Left forelimb (tissue), 1 donor: ENCODE data around the gene NUPR1.
"Not testable (repeated sequence)": the region's sequence is repeated elsewhere in the genome, so short reads cannot be mapped to it uniquely, and the experiment has no call there.

Source experiments
- DNase-seq: peaks from one replicate; pipeline ENCODE4 v3.0.0-alpha.2; 2018; ENCODE audit warnings: low spot score

The NUPR1 gene

DNA sequence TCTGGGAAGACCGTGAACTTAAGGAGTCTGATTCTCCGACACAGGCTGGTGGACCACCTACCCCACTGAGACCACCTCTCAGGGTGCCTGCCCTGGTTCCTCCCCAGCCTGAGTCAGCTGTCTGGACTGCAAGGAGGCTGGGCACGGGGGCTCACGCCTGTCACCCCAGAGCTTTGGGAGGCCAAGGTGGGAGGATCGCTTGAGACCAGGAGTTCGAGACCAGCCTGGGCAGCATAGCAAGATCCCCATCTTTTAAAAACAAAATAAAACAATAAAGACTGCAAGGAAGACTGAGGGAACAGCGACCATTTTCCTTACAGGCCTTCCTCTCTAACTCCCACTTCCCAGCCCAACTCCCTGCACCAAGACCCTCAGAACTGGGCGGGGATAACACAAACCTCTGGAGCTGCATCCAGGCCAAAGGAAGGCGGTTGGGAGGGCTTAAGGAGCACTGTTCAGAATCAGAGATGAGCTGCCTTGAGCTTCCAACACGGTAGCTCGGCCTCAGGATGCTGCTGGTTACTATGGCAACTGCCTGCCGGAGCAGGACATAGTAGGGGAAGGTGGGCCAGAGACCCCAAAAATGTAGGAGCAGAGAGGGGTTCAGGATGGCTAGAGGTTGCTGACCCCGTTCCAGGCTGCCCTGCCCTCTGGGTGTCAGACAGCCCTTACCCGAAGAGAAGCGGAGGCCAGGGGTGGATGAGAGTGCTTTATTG, 40.0 kb downstream of the NUPR1 start:
- no peak for DNase-seq

DNA sequence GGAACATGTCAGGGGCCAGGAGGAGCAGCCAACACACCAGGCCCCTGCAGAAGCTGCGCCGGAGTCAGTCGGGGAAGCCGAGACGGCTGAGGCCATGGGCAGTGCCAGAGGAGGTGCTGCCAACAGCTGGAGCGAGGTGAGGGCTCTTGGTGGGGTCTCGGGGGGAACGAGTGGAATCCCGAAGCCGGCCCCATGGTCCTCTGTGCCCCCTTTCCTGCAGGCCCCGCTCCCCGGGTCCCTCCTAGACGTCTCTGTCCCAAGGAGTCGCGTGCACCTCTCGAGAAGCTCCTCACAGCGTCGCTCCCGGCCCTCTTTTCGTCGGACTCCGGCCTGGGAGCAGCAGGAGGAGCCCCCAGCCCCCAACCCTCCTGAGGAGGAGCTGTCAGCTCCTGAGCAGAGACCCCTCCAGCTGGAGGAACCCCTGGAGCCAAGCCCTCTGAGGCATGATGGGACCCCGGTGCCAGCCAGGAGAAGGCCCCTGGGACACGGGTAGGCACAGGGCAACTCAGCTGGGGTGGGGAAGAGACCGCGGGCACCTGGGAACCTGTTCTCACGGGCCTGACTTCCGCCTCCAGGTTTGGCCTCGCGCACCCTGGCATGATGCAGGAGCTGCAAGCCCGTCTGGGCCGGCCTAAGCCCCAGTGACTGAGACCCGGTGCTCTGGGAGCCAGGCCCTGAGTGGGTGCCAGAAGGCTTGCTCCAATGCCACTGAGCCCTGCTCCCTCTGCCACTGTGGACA, 40.7 kb downstream of the NUPR1 start:
- DNase-seq: no peak

- DNase-seq: no peak
These were observed 41.4 kb downstream of the NUPR1 start for GRCh38 chr16:28497386-28497785.

DNA sequence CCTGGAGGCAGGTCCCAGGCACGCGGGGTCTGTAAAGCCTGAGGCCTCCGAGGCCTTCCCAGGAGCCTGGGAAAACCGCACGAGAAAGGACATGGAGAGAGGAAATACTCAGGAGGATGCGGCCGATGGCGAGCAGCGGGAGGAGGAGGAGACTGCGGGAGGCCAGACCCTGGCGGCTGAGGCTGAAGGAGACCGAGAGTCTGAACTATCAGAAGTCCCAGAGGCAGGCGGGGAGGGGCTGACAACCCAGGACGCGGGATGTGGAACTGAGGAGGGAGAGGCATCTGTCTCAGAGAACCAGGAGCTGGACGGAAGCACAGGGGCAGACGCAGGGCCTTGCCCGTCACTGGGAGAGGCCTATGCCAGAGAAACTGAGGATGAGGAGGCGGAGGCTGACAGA, 41.9 kb downstream of the NUPR1 start:
- DNase-seq: no peak

GRCh38 chr16:28495795-28496749, 42.7 kb downstream of the NUPR1 start:
- DNase-seq: no peak

GRCh38 chr16:28495098-28495793, 43.5 kb downstream of the NUPR1 start:
- no peak for DNase-seq

DNA sequence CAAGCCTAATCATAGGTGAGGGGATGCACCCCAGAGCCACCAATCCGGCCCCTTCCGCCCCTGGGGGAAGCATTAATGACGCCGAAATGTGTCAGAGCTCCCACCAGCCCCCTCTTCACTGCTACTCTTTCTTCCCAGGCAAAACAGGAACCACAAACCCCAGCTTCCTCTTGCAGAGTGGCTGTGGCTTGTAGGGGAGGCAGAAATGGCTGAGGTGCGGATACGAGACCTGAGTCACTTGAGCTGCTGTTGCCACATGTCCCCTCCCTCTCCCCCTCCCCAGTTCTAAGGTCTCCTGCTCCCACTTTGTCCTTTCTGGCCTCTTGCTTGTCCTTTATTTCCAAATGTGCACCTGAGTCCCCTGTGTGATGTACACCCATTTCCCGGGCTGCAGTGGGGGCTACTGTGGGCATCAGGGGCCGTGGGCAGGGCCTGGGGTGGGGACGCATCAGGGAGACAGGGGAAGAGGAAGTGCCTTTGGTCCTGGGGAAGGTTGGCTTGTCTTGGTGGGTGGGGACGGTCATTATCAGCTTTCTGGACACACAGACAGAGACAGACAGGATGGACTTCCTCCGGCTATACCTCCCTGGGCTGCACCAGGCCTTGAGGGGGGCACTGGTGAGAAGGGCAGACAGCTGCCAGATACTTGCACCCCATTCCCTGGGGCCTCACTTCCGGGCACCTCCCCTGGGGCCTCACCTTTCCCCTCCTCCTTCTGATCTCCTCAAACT, 44.5 kb downstream of the NUPR1 start, which contains the start of gene APOBR:
TSS of gene APOBR (plus strand) at position 523 of the 731 bp plus-strand sequence. CDS start at position 562, 39 bp downstream.
- DNase-seq: no peak

DNA sequence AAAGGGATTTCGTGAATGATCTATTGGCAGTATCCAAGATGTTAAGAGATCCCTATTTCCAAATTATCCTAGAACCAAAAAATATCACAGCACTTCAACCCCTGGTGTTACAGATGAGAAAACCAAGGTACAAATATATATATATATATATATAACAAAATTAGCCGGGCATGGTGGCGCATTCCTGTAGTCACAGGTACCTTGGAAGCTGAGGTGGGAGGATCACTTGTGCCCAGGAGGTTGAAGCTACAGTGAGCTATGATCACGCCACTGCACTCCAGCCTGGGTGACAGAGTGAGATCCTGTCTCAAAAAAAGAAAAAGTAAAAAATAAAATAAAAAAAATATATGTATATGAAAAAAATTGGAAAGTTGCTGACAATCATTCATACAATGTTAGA, 46.3 kb downstream of the NUPR1 start:
- DNase-seq: no peak

DNA sequence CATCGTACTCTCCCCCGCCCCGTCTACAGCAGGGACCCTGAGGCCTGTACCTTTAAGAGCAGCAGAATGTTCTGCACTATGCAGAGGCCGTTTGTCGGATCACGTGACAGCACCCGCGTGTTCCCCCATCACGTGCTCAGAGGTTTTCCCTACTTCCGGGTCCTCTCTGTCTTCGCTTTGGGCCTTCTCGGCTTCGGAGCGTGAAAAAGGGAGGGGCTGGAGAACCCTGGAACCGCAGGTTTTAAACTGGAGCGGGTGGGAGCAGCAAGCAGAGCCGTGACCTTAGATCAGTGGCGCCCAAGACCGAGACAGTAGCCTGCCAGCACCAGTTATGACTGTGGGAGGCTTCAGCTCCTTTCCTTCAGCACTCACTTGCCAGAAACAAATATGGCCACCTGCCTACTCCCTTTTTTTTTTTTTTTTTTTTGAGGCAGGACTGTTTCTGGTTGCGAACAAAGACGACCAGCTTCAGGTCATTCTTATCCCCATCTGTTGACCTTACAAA, 46.8 kb downstream of the NUPR1 start, which contains the start of gene CLN3:
TSS of gene CLN3 (minus strand) at position 105 of the 505 bp plus-strand sequence. CDS start 315 bp downstream, outside the sequence.
- DNase-seq: peak; percentile 94

DNA sequence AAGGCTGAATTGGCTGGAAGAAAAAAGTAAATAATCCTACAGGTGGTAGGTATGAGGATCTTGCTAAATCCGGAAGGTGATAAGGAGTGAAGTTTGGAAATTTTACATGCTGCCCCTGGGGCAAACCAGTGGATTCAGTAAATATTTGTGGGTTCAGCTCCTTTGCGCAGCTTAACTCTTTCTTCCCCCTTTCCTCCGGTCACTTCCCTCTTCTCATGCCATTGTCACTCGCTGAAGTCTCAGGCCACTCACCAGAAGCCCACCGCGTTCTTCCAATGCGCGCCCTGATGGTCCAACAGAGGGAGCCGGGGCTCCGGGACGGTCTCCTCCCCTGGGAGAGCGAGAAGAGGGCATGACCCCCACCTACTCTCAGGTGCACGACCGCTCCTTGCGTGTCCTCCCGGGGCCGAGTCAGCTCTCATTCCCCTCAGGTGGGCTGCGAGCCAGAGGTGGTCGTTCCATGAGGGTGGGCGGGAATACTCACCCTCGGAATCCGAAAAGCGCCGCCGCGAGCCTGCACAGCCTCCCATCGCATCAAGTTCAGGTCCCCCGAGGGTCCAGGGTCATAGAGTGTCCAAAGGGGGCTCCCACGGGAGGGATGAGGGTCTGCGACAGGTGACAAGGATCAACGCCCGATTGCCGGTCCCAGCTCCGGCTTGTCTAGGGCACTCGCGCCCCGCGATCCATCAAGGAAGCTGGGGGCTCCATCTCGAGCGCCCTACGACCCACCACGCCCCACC, 47.4 kb downstream of the NUPR1 start:
- DNase-seq: no peak

DNA sequence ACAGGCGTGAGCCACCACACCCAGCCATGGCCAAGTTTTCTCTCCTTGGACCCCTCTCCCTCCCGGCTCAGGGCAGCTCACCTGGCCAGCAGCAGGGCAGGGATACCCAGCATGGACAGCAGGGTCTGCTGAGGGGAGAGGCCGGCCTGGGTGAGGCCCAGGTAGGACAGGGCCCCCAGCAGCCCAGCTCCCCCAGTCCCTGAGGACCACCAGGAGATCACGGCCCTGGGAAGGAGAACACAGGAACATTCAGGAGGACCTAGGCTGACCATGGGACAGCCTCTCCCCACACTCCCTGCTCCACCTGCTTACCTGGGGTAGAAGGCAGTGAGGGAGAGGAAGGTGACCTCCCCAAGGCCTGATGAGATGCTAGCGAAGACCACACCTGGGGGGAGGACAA, 52.5 kb downstream of the NUPR1 start:
- DNase-seq: no peak

GRCh38 chr16:28483361-28483760, 55.4 kb downstream of the NUPR1 start:
- not testable (repeated sequence) for DNase-seq
